HEK293 (cell line): Measurements from ENCODE around the gene L3MBTL4.

Experiments
- GLIS1 ChIP-seq: fragments of 450-650 bp; formaldehyde crosslinking; IDR thresholded peaks from 2 replicates; pipeline ENCODE4 v1.5.1; 2016; ENCODE audit warnings: missing biosample characterization, missing genetic modification characterization
- HOXA7 ChIP-seq: sonication (generic); formaldehyde crosslinking; IDR thresholded peaks from 2 replicates; pipeline ENCODE4 v1.8.1; 2022; ENCODE audit warnings: missing genetic modification reagents, borderline replicate concordance
- KLF9 ChIP-seq: fragments of 450-650 bp; formaldehyde crosslinking; IDR thresholded peaks from 2 replicates; pipeline ENCODE4 v1.5.1; 2016; ENCODE audit warnings: missing biosample characterization, missing genetic modification characterization, low read depth
- PRDM1 ChIP-seq: fragments of 450-650 bp; formaldehyde crosslinking; IDR thresholded peaks from 2 replicates; pipeline ENCODE4; 2016; ENCODE audit warnings: missing biosample characterization, missing genetic modification characterization
- SALL2 ChIP-seq: fragments of 450-650 bp; formaldehyde crosslinking; IDR thresholded peaks from 2 replicates; pipeline ENCODE4 v1.5.0; 2017; ENCODE audit warnings: missing biosample characterization, mild to moderate bottlenecking, missing genetic modification characterization, borderline replicate concordance
- YY1 ChIP-seq: fragments of 450-650 bp; formaldehyde crosslinking; IDR thresholded peaks from 2 replicates; pipeline ENCODE4 v1.5.1; 2018; ENCODE audit warnings: missing biosample characterization, missing genetic modification characterization
- ZNF280D ChIP-seq: fragments of 450-650 bp; formaldehyde crosslinking; IDR thresholded peaks from 2 replicates; pipeline ENCODE4 v1.5.1; 2016; ENCODE audit warnings: missing biosample characterization, missing genetic modification characterization
- ZSCAN23 ChIP-seq: fragments of 450-650 bp; formaldehyde crosslinking; IDR thresholded peaks from 2 replicates; pipeline ENCODE4 v1.5.1; 2016; ENCODE audit warnings: missing biosample characterization, missing genetic modification characterization
- TF ChIP-seq, protein P1 (sequence below): fragments of 450-650 bp; formaldehyde crosslinking; IDR thresholded peaks from 2 replicates; pipeline ENCODE4 v1.5.1; 2016; ENCODE audit warnings: missing biosample characterization, missing genetic modification characterization

- TF ChIP-seq ZSCAN23 (tag by site-specific recombination) (no peak), YY1 (tag by site-specific recombination) (no peak), HOXA7 (CRISPR knock-in tag) (no peak), ZNF280D (no peak), PRDM1 (tag by site-specific recombination) (no peak), SALL2 (tag by site-specific recombination) (no peak), GLIS1 (tag by site-specific recombination) (no peak), KLF9 (tag by site-specific recombination) (no peak)
- TF ChIP-seq, protein P1, sequence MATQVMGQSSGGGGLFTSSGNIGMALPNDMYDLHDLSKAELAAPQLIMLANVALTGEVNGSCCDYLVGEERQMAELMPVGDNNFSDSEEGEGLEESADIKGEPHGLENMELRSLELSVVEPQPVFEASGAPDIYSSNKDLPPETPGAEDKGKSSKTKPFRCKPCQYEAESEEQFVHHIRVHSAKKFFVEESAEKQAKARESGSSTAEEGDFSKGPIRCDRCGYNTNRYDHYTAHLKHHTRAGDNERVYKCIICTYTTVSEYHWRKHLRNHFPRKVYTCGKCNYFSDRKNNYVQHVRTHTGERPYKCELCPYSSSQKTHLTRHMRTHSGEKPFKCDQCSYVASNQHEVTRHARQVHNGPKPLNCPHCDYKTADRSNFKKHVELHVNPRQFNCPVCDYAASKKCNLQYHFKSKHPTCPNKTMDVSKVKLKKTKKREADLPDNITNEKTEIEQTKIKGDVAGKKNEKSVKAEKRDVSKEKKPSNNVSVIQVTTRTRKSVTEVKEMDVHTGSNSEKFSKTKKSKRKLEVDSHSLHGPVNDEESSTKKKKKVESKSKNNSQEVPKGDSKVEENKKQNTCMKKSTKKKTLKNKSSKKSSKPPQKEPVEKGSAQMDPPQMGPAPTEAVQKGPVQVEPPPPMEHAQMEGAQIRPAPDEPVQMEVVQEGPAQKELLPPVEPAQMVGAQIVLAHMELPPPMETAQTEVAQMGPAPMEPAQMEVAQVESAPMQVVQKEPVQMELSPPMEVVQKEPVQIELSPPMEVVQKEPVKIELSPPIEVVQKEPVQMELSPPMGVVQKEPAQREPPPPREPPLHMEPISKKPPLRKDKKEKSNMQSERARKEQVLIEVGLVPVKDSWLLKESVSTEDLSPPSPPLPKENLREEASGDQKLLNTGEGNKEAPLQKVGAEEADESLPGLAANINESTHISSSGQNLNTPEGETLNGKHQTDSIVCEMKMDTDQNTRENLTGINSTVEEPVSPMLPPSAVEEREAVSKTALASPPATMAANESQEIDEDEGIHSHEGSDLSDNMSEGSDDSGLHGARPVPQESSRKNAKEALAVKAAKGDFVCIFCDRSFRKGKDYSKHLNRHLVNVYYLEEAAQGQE (tag by site-specific recombination): no peak
Measured at GRCh38 chr18:5987249-5987648, 427.5 kb downstream of the L3MBTL4 start.
